ENCODE measurements around the gene KLHL11. TPM values are rescaled to one million over a fixed set of nuclear protein-coding genes. Genes with fewer than 3 reads are reported as not detected.

Gene KLHL11
- total and polyA plus RNA-seq, 2 experiments from 2014 or later: 8.7 to 25.5 TPM

- Histone ChIP-seq H4K20me1 (replicated peaks; ENCODE audit: insufficient read depth) (peaks cover 56% of the 10 kb centered on the region), H3K27ac (ENCODE audit: low read depth) (no peak overlapping the region)
These were observed 31.5 kb upstream of the KLHL11 start for GRCh38 chr17:41896726-41897125.

More at GRCh38 chr17:41896726-41897125, 31.5 kb upstream of the KLHL11 start:
- Mint-ChIP-seq H3K36me3 (ENCODE audit: low read depth) (peaks cover 99% of the 10 kb centered on the region), H3K4me3 (no peak overlapping the region), H3K27me3 (ENCODE audit: insufficient read depth, low read depth, poor library complexity) (peaks cover 2% of the 10 kb centered on the region), H3K4me1 (no peaks in the 10 kb centered on the region), H3K27ac (peak overlapping the region; percentile 45; the same call in 1 of the 2 replicates), H3K9me3 (no peaks in the 10 kb centered on the region)
- no peaks in the 10 kb centered on the region for H3K4me1 ChIP-seq (ENCODE audit: insufficient read depth)
- H3K4me2 ChIP-seq: no peak overlapping the region
- peaks cover 43% of the 10 kb centered on the region for H3F3A ChIP-seq (replicated peaks; ENCODE audit: low read depth)
- DNase-seq (ENCODE audit: low spot score): peak; percentile 26
- peak; percentile 70 for ATAC-seq
- H3K4me3 ChIP-seq: no peak overlapping the region
- H3K27me3 ChIP-seq (ENCODE audit: insufficient read depth): no peaks in the 10 kb centered on the region
- H2AFZ ChIP-seq: no peak overlapping the region
- H3K9me2 ChIP-seq (ENCODE audit: insufficient read depth): no peaks in the 10 kb centered on the region
- peaks cover 86% of the 10 kb centered on the region for H3K36me3 ChIP-seq (ENCODE audit: insufficient read depth)
- H3K79me2 ChIP-seq (replicated peaks; ENCODE audit: insufficient read depth): peaks cover 28% of the 10 kb centered on the region
- TF ChIP-seq CTCF (conservative IDR thresholded peaks at IDR 0.05; ENCODE audit: low read depth in 2 of 2): peak; percentile 19 to 48; a peak in 3 of 4 replicates
- TF ChIP-seq EZH2 (IDR thresholded peaks at IDR 0.05; ENCODE audit: low read depth, unreplicated experiment): no peak
- no peak for TF ChIP-seq REST (IDR thresholded peaks at IDR 0.05; ENCODE audit: unreplicated experiment)
- TF ChIP-seq POLR2AphosphoS5 (IDR thresholded peaks at IDR 0.05; ENCODE audit: low read depth): no peak
- no peak for TF ChIP-seq ZNF331 (CRISPR knock-in tag; IDR thresholded peaks at IDR 0.05; ENCODE audit: low read depth)
- no peak for TF ChIP-seq ETS1 (IDR thresholded peaks at IDR 0.05)
- no peak for TF ChIP-seq CREB1 (CRISPR knock-in tag; IDR thresholded peaks at IDR 0.05; ENCODE audit: low read depth)
- TF ChIP-seq ZNF114 (CRISPR knock-in tag; IDR thresholded peaks at IDR 0.05): no peak
